CD8-positive, alpha-beta memory T cell (primary cell): Measurements from ENCODE around the gene KXD1. TPM values are rescaled to one million over a fixed set of nuclear protein-coding genes. Genes with fewer than 3 reads are reported as not detected.

Source experiments
- CTCF ChIA-PET: fragments of 350-600 bp; sonication (Branson Sonifier 250); formaldehyde crosslinking; loops from one replicate; lab custom pipeline; 2021; ENCODE audit warnings: antibody characterized with exemption; lab: Charles Lee
- POLR2A ChIA-PET: fragments of 350-600 bp; sonication (Branson Sonifier 250); formaldehyde crosslinking; loops from one replicate; lab custom pipeline; 2021; ENCODE audit warnings: antibody characterized with exemption; lab: Charles Lee
- DNase-seq, 5 donors: peaks; one replicate each; pipeline versions ENCODE4 v3.0.0 to v3.0.0-alpha.2; 2020 to 2022; ENCODE audit warnings: mixed read lengths in 1 of 5
- H3K27ac ChIP-seq: one replicate; pipeline ENCODE4 v1.7.0; 2013; ENCODE audit warnings: low read depth, mild to moderate bottlenecking, low read length, moderate library complexity
- H3K27me3 ChIP-seq: 2 replicates; pipeline ENCODE4 v1.7.0; 2013; ENCODE audit warnings: low read length, mild to moderate bottlenecking; ENCODE audit not compliant: insufficient read depth, poor library complexity, severe bottlenecking
- H3K36me3 ChIP-seq: 2 replicates; pipeline ENCODE4 v1.7.0; 2013; ENCODE audit warnings: mild to moderate bottlenecking, low read length, moderate library complexity; ENCODE audit not compliant: insufficient read depth
- H3K4me1 ChIP-seq: 2 replicates; pipeline ENCODE4 v1.7.0; 2013; ENCODE audit warnings: mild to moderate bottlenecking, low read length, moderate library complexity; ENCODE audit not compliant: insufficient read depth
- H3K4me3 ChIP-seq: 2 replicates; pipeline ENCODE4 v1.7.0; 2013; ENCODE audit warnings: mild to moderate bottlenecking, low read length
- H3K9me3 ChIP-seq: 2 replicates; pipeline ENCODE4 v1.7.0; 2013; ENCODE audit warnings: mild to moderate bottlenecking, low read length
- H3K27ac Mint-ChIP-seq, 8 donors: one replicate each; pipeline ENCODE4 v1.8.0; 2020 to 2021; ENCODE audit warnings: mixed read lengths in 8 of 8, mild to moderate bottlenecking in 6 of 8, inconsistent platforms in 3 of 8, moderate library complexity in 3 of 8
- H3K27me3 Mint-ChIP-seq, 2 donors: one replicate each; pipeline ENCODE4 v1.8.0; 2020 to 2021; ENCODE audit warnings: mixed read lengths in 2 of 2, mild to moderate bottlenecking in 1 of 2, moderate library complexity in 1 of 2
- H3K36me3 Mint-ChIP-seq, 3 donors: one replicate each; pipeline ENCODE4 v1.8.0; 2020 to 2021; ENCODE audit warnings: mixed read lengths in 3 of 3, inconsistent platforms in 1 of 3, mild to moderate bottlenecking in 1 of 3
- H3K4me1 Mint-ChIP-seq, 3 donors: one replicate each; pipeline ENCODE4 v1.8.0; 2020 to 2021; ENCODE audit warnings: mixed read lengths in 3 of 3, inconsistent platforms in 1 of 3, mild to moderate bottlenecking in 1 of 3
- H3K4me3 Mint-ChIP-seq, 7 donors: one replicate each; pipeline ENCODE4 v1.8.0; 2020 to 2021; ENCODE audit warnings: mixed read lengths in 7 of 7, mild to moderate bottlenecking in 6 of 7, moderate library complexity in 4 of 7, inconsistent platforms in 2 of 7
- H3K9me3 Mint-ChIP-seq, 5 donors: one replicate each; pipeline ENCODE4 v1.8.0; 2020 to 2022; ENCODE audit warnings: mixed read lengths in 5 of 5, mild to moderate bottlenecking in 3 of 5, moderate library complexity in 2 of 5, inconsistent platforms in 1 of 5
- polyA plus RNA-seq: library from polyadenylated mRNA; unstranded; fragments of 300-500 nt; fragmentation: Illumina TruSeq; gene quantifications from one replicate; pipeline ENCODE4 v1.2.3, GENCODE V29; 2021
- total RNA-seq, 2 experiments: library from RNA; stranded (reverse); gene quantifications; one replicate each; pipeline ENCODE4 v1.2.3, GENCODE V29; 2021

The KXD1 gene
- total and polyA plus RNA-seq, 3 experiments from 2014 or later: 84.4 to 128 (median 127) TPM

GRCh38 chr19:18608805-18609716 lies 51.4 kb downstream of the KXD1 start:
- no peak overlapping the region for H3K4me3 ChIP-seq
- H3K27me3 ChIP-seq: peaks cover 80% of the 10 kb centered on the region
- H3K9me3 ChIP-seq: no peaks in the 10 kb centered on the region
- Mint-ChIP-seq H3K27me3 (peaks cover 60 to 67% of the 10 kb centered on the region in 2 donors), H3K27ac (no peak overlapping the region), H3K36me3 (peaks cover 0 to 1% (median 0%) of the 10 kb centered on the region in 3 donors), H3K4me3 (peak overlapping the region in 3 of 7 donors; percentile 2 to 40 (median 14)), H3K4me1 (peaks cover 18 to 49% (median 25%) of the 10 kb centered on the region in 3 donors), H3K9me3 (no peaks in the 10 kb centered on the region)
- H3K36me3 ChIP-seq: no peaks in the 10 kb centered on the region
- DNase-seq: no peak
- H3K27ac ChIP-seq: no peak overlapping the region
- ChIA-PET POLR2A (no interaction called here), CTCF (interaction anchor here (1.0 kb wide), 1 partner anchor 37 kb away, joined by 3 read pairs; the partner anchor contains the start of gene UBA52)
- H3K4me1 ChIP-seq: peaks cover 24% of the 10 kb centered on the region

- H3K4me1 Mint-ChIP-seq: peaks cover 21 to 53% (median 25%) of the 10 kb centered on the region in 3 donors
- peaks cover 0 to 1% (median 0%) of the 10 kb centered on the region in 3 donors for H3K36me3 Mint-ChIP-seq
- ChIA-PET POLR2A (no interaction called here), CTCF (interaction anchor here (1.0 kb wide), 1 partner anchor 37 kb away, joined by 3 read pairs; the partner anchor contains the start of gene UBA52)
- no peak for DNase-seq
- H3K36me3 ChIP-seq: no peaks in the 10 kb centered on the region
- no peaks in the 10 kb centered on the region for H3K9me3 ChIP-seq
- H3K27me3 Mint-ChIP-seq: peaks cover 62 to 69% of the 10 kb centered on the region in 2 donors
- H3K27me3 ChIP-seq: peaks cover 81% of the 10 kb centered on the region
- no peaks in the 10 kb centered on the region for H3K9me3 Mint-ChIP-seq
- H3K27ac Mint-ChIP-seq: no peak overlapping the region
- no peak overlapping the region for H3K27ac ChIP-seq
- peaks cover 24% of the 10 kb centered on the region for H3K4me1 ChIP-seq
- H3K4me3 Mint-ChIP-seq: no peak overlapping the region
- no peak overlapping the region for H3K4me3 ChIP-seq
Measured at GRCh38 chr19:18609717-18610051, 52.0 kb downstream of the KXD1 start.

- H3K4me1 Mint-ChIP-seq: peaks cover 21 to 52% (median 24%) of the 10 kb centered on the region in 3 donors
- H3K36me3 Mint-ChIP-seq: peaks cover 0 to 1% (median 0%) of the 10 kb centered on the region in 3 donors
- peaks cover 62 to 69% of the 10 kb centered on the region in 2 donors for H3K27me3 Mint-ChIP-seq
- Histone ChIP-seq H3K27me3 (peaks cover 77% of the 10 kb centered on the region), H3K36me3 (no peaks in the 10 kb centered on the region), H3K9me3 (no peaks in the 10 kb centered on the region), H3K27ac (no peak overlapping the region), H3K4me1 (peaks cover 24% of the 10 kb centered on the region), H3K4me3 (no peak overlapping the region)
- POLR2A ChIA-PET: no interaction called here
- H3K27ac Mint-ChIP-seq: no peak overlapping the region
- peak overlapping the region in 1 of 7 donors; percentile 48 for H3K4me3 Mint-ChIP-seq
- CTCF ChIA-PET: interaction anchor here (1.0 kb wide), 1 partner anchor 38 kb away, joined by 3 read pairs; the partner anchor contains the start of gene UBA52
- H3K9me3 Mint-ChIP-seq: no peaks in the 10 kb centered on the region
- DNase-seq: no peak
Measured at GRCh38 chr19:18610245-18610555, 52.5 kb downstream of the KXD1 start.

GRCh38 chr19:18610556-18611326 lies 53.1 kb downstream of the KXD1 start:
- no peak for DNase-seq
- no peaks in the 10 kb centered on the region for H3K9me3 Mint-ChIP-seq
- Histone ChIP-seq H3K4me1 (peaks cover 24% of the 10 kb centered on the region), H3K27me3 (peaks cover 72% of the 10 kb centered on the region), H3K4me3 (no peak overlapping the region), H3K36me3 (no peaks in the 10 kb centered on the region), H3K27ac (no peak overlapping the region), H3K9me3 (no peaks in the 10 kb centered on the region)
- POLR2A ChIA-PET: no interaction called here
- H3K36me3 Mint-ChIP-seq: peaks cover 0 to 1% (median 0%) of the 10 kb centered on the region in 3 donors
- H3K27ac Mint-ChIP-seq: peak overlapping the region in 2 of 8 donors; percentile 56 to 79
- peaks cover 18 to 48% (median 20%) of the 10 kb centered on the region in 3 donors for H3K4me1 Mint-ChIP-seq
- CTCF ChIA-PET: no interaction called here
- H3K4me3 Mint-ChIP-seq: peak overlapping the region in 5 of 7 donors; percentile 15 to 71 (median 50)
- H3K27me3 Mint-ChIP-seq: peaks cover 61 to 68% of the 10 kb centered on the region in 2 donors

- POLR2A ChIA-PET: no interaction called here
- H3K9me3 ChIP-seq: no peaks in the 10 kb centered on the region
- DNase-seq: peak in 1 of 5 donors; percentile 30
- peak overlapping the region in 2 of 8 donors; percentile 46 to 79 for H3K27ac Mint-ChIP-seq
- peaks cover 18 to 48% (median 20%) of the 10 kb centered on the region in 3 donors for H3K4me1 Mint-ChIP-seq
- H3K4me3 Mint-ChIP-seq: peak overlapping the region; percentile 54 to 87 (median 80)
- CTCF ChIA-PET: no interaction called here
- H3K27ac ChIP-seq: no peak overlapping the region
- H3K36me3 ChIP-seq: no peaks in the 10 kb centered on the region
- peaks cover 0 to 1% (median 0%) of the 10 kb centered on the region in 3 donors for H3K36me3 Mint-ChIP-seq
- peak overlapping the region; percentile 50 for H3K4me3 ChIP-seq
- peaks cover 67 to 74% of the 10 kb centered on the region in 2 donors for H3K27me3 Mint-ChIP-seq
- H3K27me3 ChIP-seq: peaks cover 72% of the 10 kb centered on the region
- peaks cover 24% of the 10 kb centered on the region for H3K4me1 ChIP-seq
- no peaks in the 10 kb centered on the region for H3K9me3 Mint-ChIP-seq
Measured at GRCh38 chr19:18611327-18612050, 53.8 kb downstream of the KXD1 start.

DNA sequence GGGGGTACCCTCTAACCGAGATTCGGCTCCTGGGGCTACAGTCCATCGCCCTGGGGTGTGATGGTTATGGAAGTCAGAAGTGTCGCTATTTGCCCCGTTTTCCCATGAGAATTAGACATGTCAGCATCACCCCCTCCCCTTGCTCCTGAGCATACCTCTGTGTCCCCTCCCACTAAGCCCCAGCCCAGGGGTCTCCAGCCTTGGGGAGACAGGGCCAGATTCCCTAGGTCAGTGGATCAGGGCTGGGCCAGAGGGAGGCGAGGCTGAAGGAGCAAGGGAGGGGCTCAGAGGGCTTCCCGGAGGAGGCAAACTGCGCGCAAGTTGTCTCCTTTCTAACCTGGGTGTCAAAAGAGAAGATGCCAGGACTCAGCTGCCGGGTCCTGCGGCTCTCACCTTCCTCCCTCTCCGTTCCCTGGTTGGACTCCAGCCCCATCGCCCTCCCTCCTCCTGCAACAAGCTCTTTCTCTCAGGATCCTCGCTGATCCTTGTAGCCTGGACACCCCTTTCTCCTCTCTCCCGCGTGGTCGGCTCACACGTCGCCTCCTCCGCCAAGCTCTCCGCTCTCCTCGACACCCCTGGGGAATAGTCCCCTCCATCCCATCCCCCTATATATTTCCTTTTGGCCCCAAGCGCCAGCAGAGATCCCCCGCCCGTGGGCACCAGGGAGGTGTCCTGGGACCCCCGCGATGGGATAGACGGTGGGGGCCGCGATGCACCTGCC lies 54.5 kb downstream of the KXD1 start:
- Mint-ChIP-seq H3K36me3 (peaks cover 0 to 1% (median 0%) of the 10 kb centered on the region in 3 donors), H3K4me3 (peak overlapping the region; percentile 54 to 87 (median 80)), H3K27me3 (peaks cover 68 to 79% of the 10 kb centered on the region in 2 donors), H3K27ac (peak overlapping the region in 3 of 8 donors; percentile 50 to 70 (median 66)), H3K4me1 (peaks cover 18 to 44% (median 20%) of the 10 kb centered on the region in 3 donors), H3K9me3 (no peaks in the 10 kb centered on the region)
- H3K9me3 ChIP-seq: no peaks in the 10 kb centered on the region
- peaks cover 73% of the 10 kb centered on the region for H3K27me3 ChIP-seq
- POLR2A ChIA-PET: interaction anchor here (0.6 to 1.2 kb wide), 3 partner anchors 19 to 212 kb away, joined by 3 to 4 read pairs (median 4); partner anchors contain the start of gene REX1BD
- peaks cover 24% of the 10 kb centered on the region for H3K4me1 ChIP-seq
- no peaks in the 10 kb centered on the region for H3K36me3 ChIP-seq
- peak overlapping the region; percentile 50 for H3K4me3 ChIP-seq
- no peak overlapping the region for H3K27ac ChIP-seq
- CTCF ChIA-PET: no interaction called here
- DNase-seq: no peak
